GM12872 (cell line): ENCODE results near the gene SKIDA1.

Source experiments
- TF ChIP-seq, protein P1 (sequence below): IDR thresholded peaks from 3 replicates; pipeline ENCODE4 v1.5.1; 2011; ENCODE audit warnings: low read depth, mild to moderate bottlenecking, low read length, moderate library complexity; ENCODE audit not compliant: insufficient read depth

The SKIDA1 gene

DNA sequence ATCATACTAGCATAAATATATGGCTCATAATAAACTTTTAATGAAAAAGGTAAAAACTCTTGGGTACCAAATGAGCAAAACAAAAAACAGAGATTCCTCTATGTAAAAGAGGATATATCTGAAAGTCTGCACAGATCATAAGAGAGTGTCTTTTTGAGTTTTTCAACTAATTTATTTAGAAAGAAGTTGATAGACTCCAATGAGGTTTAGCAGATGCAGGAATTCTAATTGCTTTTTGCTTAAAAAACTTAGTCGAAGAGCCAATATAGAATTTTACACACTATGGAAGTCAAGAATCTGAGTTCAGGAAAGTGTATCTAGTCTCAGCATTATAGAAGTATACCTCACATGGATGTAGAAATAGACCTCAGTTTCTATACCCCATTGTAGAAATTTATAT lies 5.2 kb upstream of the SKIDA1 start:
- TF ChIP-seq, protein P1, sequence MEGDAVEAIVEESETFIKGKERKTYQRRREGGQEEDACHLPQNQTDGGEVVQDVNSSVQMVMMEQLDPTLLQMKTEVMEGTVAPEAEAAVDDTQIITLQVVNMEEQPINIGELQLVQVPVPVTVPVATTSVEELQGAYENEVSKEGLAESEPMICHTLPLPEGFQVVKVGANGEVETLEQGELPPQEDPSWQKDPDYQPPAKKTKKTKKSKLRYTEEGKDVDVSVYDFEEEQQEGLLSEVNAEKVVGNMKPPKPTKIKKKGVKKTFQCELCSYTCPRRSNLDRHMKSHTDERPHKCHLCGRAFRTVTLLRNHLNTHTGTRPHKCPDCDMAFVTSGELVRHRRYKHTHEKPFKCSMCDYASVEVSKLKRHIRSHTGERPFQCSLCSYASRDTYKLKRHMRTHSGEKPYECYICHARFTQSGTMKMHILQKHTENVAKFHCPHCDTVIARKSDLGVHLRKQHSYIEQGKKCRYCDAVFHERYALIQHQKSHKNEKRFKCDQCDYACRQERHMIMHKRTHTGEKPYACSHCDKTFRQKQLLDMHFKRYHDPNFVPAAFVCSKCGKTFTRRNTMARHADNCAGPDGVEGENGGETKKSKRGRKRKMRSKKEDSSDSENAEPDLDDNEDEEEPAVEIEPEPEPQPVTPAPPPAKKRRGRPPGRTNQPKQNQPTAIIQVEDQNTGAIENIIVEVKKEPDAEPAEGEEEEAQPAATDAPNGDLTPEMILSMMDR = no peak

- TF ChIP-seq, protein P1 = no peak
Observed at GRCh38 chr10:21530168-21530567, 4.7 kb upstream of the SKIDA1 start.

GRCh38 chr10:21529032-21529910 lies 3.8 kb upstream of the SKIDA1 start:
- TF ChIP-seq, protein P1 = no peak

- TF ChIP-seq, protein P1 = no peak
Observed at GRCh38 chr10:21528236-21529031, 3.0 kb upstream of the SKIDA1 start.

DNA sequence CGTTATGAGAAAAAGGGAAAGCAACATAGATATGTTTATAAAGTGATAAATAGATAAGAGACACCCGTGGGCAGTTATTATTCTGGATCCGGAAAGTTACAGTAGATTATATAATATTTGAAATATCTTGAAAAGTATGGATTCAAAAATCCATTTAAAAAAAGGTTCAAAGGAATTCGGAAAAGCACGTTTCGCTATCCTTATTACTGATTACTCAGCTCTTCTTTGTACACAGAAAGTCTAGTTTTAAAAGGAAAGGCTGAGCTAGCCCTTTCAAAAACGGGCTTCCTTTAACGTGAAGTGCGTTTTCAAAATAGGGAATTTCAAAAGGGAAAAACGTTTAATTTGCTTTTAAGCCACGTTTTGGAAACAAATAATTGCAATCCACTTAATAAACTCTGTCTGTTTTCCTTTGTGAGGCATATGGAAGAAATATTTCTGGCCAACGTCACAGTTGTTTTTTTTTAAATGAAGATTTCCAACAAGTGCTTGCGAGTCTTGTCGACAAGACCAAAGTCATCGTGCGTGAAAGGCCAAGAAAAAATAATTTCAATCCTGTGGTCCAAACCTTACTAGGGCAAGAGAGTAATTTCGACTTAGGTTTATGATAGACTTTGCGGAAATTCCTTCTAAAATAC lies 2.2 kb upstream of the SKIDA1 start:
- TF ChIP-seq, protein P1 = no peak

- TF ChIP-seq, protein P1 = no peak
Observed at GRCh38 chr10:21526860-21527597, 1.5 kb upstream of the SKIDA1 start.
